COLO668 (cell line): Measurements from ENCODE around the gene DNAH17.

Experiments used
- DNase-seq: peaks from one replicate; lab custom pipeline; 2025; ENCODE audit not compliant: unreplicated experiment; lab: John Stamatoyannopoulos, UW

Gene DNAH17

DNA sequence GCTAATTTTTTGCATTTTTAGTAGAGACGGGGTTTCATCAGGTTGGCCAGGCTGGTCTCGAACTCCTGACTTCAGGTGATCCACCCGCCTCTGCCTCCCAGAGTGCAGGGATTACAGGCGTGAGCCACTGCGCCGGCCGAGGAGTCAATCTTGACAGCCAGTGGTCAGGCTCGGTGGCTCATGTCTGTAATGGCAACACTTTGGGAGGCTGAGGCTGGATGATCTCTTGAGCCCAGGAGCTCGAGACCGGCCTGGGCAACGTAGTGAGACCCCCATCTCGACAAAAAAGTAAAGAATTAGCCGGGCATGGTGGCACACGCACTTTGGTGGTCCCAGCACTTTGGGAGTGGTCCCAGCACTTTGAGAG lies 199.4 kb downstream of the DNAH17 start:
- no peak for DNase-seq

DNA sequence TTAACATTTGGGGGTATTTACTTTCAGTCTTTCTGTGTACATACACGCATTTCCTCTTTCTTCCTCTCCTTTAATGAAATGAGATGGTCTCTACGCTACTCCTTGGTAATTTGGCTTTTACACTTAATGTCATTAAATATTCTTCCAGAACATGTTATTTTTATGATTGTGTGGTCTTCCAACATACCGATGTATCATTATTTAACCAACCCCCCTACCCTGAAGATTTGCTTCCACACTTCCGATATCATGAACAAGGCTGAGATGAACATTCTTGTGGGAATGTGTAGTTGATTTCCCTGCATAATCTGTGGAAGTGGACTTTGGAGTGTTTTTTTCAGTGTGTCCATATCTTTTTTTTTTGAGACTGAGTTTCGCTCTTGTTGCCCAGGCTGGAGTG lies 201.0 kb downstream of the DNAH17 start:
- DNase-seq: no peak

DNA sequence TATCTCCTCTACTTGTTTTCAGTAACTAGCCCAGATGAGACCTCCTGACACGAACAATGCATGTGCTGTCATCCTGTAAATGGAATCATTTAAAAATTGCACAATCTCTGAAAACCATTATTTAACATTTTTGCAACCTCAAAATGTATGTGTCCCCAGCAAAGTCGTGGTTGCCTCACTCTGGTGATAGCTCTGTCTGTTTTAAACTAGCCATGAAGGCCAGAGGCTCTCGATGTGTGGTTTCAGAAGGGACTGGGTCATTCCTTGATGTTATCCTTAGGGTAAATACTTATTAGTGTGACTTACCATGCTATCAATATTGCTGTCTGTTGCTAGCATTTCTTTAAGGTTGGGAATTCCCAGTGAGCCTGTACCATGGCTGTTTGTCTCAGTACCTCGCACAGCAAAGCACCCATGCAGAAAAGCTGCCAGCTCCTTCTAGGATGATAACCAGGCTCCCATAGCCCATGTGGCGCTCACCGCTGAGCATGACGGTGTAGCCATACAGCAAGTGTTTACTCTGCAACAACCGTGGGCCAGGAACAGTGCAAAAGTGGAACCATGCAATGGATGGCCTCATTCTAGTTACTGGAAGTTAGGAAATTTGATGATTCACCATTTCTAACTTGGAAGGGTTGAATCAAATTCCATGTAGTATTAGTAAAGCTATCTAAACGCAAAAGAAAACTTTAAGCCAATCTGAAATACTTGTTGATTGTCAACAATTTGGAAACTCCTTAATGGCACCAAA lies 201.6 kb downstream of the DNAH17 start:
- DNase-seq: no peak

DNA sequence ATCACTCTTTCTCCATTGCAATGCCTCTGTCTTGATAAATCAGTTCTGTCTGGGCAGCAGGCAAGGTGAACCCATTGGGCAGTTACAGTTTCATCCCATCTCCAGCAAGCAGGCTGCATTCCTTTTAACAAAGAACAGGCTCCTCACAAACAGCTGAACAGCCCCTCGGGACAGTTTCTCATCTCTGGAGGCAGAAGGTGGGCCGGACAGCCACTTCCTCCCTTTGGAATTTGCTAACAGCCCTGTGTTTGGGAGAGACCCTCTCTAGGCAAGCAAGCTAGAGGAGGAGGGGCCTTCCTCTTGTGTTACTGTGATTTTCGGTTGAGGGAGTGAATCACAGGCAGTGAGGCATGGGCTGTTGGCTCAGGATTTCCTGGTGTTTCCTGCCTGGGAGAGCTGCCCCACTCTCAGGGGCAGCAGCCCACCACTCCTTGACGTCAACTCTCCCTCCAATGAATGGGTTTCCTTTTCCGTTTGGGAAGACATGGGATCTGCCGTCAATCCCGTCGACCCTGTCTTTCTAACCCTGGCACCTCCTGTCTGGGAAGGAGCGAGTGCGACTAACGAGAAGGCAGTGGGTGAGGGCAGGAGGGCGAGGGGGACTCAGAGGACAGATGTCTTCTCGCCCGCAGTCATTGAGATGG lies 202.4 kb downstream of the DNAH17 start:
- DNase-seq: no peak

DNA sequence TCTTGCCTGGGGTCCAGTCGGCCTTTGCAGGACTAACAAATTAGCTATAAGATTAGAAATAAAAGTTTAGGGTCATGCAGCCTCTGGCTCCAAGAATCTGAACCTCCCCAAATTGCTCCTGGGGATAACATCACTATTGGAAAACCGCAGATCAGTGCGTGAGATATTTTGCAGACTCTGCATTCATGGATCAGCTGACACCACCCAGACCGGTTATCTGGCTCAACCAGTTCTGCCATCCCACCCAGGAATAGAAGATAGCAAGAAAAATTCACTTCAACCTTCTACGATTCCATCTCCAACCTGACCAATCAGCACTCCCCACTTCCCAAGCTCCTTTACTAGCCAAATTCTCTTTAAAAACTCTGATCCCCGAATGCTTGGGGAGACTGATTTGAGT lies 203.0 kb downstream of the DNAH17 start:
- DNase-seq: no peak
